Measurements from ENCODE around the gene STAC2. TPM values are rescaled to one million over a fixed set of nuclear protein-coding genes. Genes with fewer than 3 reads are reported as not detected.

STAC2 gene
- total RNA-seq, 4 donors from 2014 or later, result 0.27 to 0.66 TPM; not detected in 2

GRCh38 chr17:39222866-39223834 lies 2.6 kb downstream of the STAC2 start:
- H3K27ac ChIP-seq, result no peak overlapping the region
- H3K4me3 ChIP-seq, result no peak overlapping the region
- H3K4me1 ChIP-seq, result peaks cover 0 to 19% (median 14%) of the 10 kb centered on the region in 4 donors
- peaks cover 0 to 14% of the 10 kb centered on the region in 2 donors for H3K27me3 ChIP-seq
- no peaks in the 10 kb centered on the region for H3K36me3 ChIP-seq
- no peaks in the 10 kb centered on the region for H3K9me3 ChIP-seq
- TF ChIP-seq POLR2A (IDR thresholded peaks at IDR 0.05), result no peak
- no peak for TF ChIP-seq CTCF (IDR thresholded peaks at IDR 0.05)
- DNase-seq, result no peak

- H3K4me3 ChIP-seq, result no peak overlapping the region
- peaks cover 0 to 6% (median 0%) of the 10 kb centered on the region in 4 donors for H3K9me3 ChIP-seq
- H3K36me3 ChIP-seq, result no peaks in the 10 kb centered on the region
- DNase-seq, result no peak
- TF ChIP-seq CTCF (IDR thresholded peaks at IDR 0.05) (no peak), POLR2A (IDR thresholded peaks at IDR 0.05) (no peak)
- H3K27me3 ChIP-seq, result peaks cover 0 to 14% of the 10 kb centered on the region in 2 donors
- no peak overlapping the region for H3K27ac ChIP-seq
- peaks cover 0 to 19% (median 14%) of the 10 kb centered on the region in 4 donors for H3K4me1 ChIP-seq
Measured at GRCh38 chr17:39222151-39222550, 3.6 kb downstream of the STAC2 start.

- H3K9me3 ChIP-seq, result peaks cover 0 to 6% (median 0%) of the 10 kb centered on the region in 4 donors
- no peak overlapping the region for H3K4me3 ChIP-seq
- H3K4me1 ChIP-seq, result peaks cover 0 to 19% (median 14%) of the 10 kb centered on the region in 4 donors
- H3K36me3 ChIP-seq, result no peaks in the 10 kb centered on the region
- H3K27ac ChIP-seq, result no peak overlapping the region
- DNase-seq, result no peak
- TF ChIP-seq POLR2A (IDR thresholded peaks at IDR 0.05), result no peak
- no peak for TF ChIP-seq CTCF (IDR thresholded peaks at IDR 0.05)
- H3K27me3 ChIP-seq, result peaks cover 0 to 14% of the 10 kb centered on the region in 2 donors
Measured at GRCh38 chr17:39221572-39221971, 4.2 kb downstream of the STAC2 start.

DNA sequence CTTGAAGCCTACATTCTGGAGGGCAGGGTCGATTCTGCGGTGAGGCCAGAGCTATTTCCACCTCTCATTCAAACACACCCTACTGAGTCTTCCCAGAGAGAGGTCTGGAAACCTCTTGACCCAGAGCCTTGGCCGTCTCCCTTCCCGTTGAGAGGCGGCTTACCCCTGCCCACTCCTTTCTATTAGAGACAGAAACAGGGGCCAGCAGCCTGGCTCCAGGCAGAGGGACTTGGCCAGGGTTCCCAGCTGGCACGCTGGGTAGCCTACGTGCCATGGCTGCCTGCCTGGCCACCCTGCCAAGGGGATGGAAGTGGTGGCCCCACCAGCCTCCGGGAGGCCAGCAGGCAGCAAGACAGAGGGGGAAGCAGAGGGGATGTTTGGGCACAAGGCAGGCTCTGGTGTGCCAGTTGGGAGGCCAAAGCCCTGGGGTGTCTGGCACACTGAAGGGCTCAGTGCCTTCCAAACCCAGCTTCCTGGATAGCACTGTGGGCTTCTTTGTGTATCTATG lies 6.0 kb downstream of the STAC2 start:
- H3K4me3 ChIP-seq, result no peak overlapping the region
- peaks cover 0 to 6% (median 0%) of the 10 kb centered on the region in 4 donors for H3K9me3 ChIP-seq
- no peak for DNase-seq
- H3K27me3 ChIP-seq, result peaks cover 0 to 1% of the 10 kb centered on the region in 2 donors
- H3K4me1 ChIP-seq, result peaks cover 0 to 2% (median under 1%) of the 10 kb centered on the region in 4 donors
- no peaks in the 10 kb centered on the region for H3K36me3 ChIP-seq
- TF ChIP-seq CTCF (IDR thresholded peaks at IDR 0.05) (no peak), POLR2A (IDR thresholded peaks at IDR 0.05) (no peak)
- H3K27ac ChIP-seq, result no peak overlapping the region

DNA sequence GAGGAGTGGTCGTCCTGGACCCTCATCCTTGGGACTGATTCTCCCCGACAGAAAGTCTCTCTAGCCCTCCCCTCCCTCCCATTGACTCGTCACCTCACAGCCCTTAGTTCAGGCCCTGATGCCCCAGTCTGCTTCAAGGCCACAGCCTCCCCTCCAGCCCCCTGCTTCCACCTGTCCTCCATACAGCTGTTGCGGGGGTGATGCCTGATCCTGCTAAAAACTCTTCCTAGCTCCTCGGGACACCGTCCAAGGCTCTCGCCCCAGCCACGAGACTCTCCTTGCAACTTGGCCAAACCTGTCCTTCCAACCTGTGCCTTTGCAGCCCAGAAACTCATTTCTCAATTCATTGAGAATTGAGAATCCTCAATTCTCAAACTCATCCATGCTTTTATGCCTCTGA lies 6.8 kb downstream of the STAC2 start:
- no peak for DNase-seq
- peaks cover 0 to 6% (median 0%) of the 10 kb centered on the region in 4 donors for H3K9me3 ChIP-seq
- H3K27me3 ChIP-seq, result no peaks in the 10 kb centered on the region
- H3K4me1 ChIP-seq, result no peaks in the 10 kb centered on the region
- TF ChIP-seq POLR2A (IDR thresholded peaks at IDR 0.05), result no peak
- no peak for TF ChIP-seq CTCF (IDR thresholded peaks at IDR 0.05)
- H3K36me3 ChIP-seq, result no peaks in the 10 kb centered on the region
- H3K27ac ChIP-seq, result no peak overlapping the region
- no peak overlapping the region for H3K4me3 ChIP-seq

Measured in Peyer's patch (tissue), 4 donors.